Caco-2 (cell line): Measurements from ENCODE around the gene PHIP. TPM values are rescaled to one million over a fixed set of nuclear protein-coding genes. Genes with fewer than 3 reads are reported as not detected.

Experiments
- BruUV-seq: library from RNA; stranded (reverse); fragments of 400-500 nt; replicated peaks from 2 replicates; lab custom pipeline; 2021; lab: Mats Ljungman, UMichigan
- CTCF ChIA-PET: fragments of 300-600 bp; sonication (Branson Sonifier 250); formaldehyde crosslinking; loops from one replicate; lab custom pipeline; 2022; ENCODE audit warnings: antibody characterized with exemption; lab: Charles Lee
- POLR2A ChIA-PET: fragments of 300-600 bp; sonication (Branson Sonifier 250); formaldehyde crosslinking; loops from one replicate; lab custom pipeline; 2022; ENCODE audit warnings: antibody characterized with exemption; lab: Charles Lee
- DNase-seq, 2 experiments: peaks; one replicate each; pipeline versions ENCODE4 v3.0.0 to v3.0.0-alpha.2; 2020 to 2022
- H3K27me3 ChIP-seq: replicated peaks from 2 replicates; pipeline ENCODE4 v1.6.0; 2011; ENCODE audit warnings: low read length; ENCODE audit not compliant: control insufficient read depth, insufficient read depth
- H3K36me3 ChIP-seq: 2 replicates; pipeline ENCODE4 v1.5.1; 2011; ENCODE audit warnings: low read length; ENCODE audit not compliant: control insufficient read depth, insufficient read depth
- H3K4me1 ChIP-seq: fragments of 250-450 bp; sonication (Bioruptor Pico); 2 replicates; pipeline ENCODE4 v1.5.1; 2020; ENCODE audit warnings: mild to moderate bottlenecking
- H3K4me3 ChIP-seq: 2 replicates; pipeline ENCODE4 v1.5.1; 2011; ENCODE audit warnings: low read depth, mild to moderate bottlenecking, control low read depth, low read length
- H3K9me3 ChIP-seq: fragments of 250-450 bp; sonication (Bioruptor Pico); 2 replicates; pipeline ENCODE4 v1.5.1; 2020; ENCODE audit warnings: mild to moderate bottlenecking, moderate library complexity
- H3K27ac Mint-ChIP-seq: one replicate; pipeline ENCODE4 v1.8.0; 2022; ENCODE audit warnings: mixed read lengths; ENCODE audit not compliant: unreplicated experiment
- H3K27me3 Mint-ChIP-seq: one replicate; pipeline ENCODE4 v1.8.0; 2022; ENCODE audit warnings: mixed read lengths; ENCODE audit not compliant: insufficient read depth, unreplicated experiment
- H3K36me3 Mint-ChIP-seq: one replicate; pipeline ENCODE4 v1.8.0; 2022; ENCODE audit warnings: mild to moderate bottlenecking, mixed read lengths; ENCODE audit not compliant: insufficient read depth, unreplicated experiment
- H3K4me1 Mint-ChIP-seq: one replicate; pipeline ENCODE4 v1.8.0; 2022; ENCODE audit warnings: low read depth, mixed read lengths; ENCODE audit not compliant: unreplicated experiment
- H3K4me3 Mint-ChIP-seq: one replicate; pipeline ENCODE4 v1.8.0; 2022; ENCODE audit warnings: mild to moderate bottlenecking, moderate library complexity, mixed read lengths; ENCODE audit not compliant: unreplicated experiment
- H3K9me3 Mint-ChIP-seq: one replicate; pipeline ENCODE4 v1.8.0; 2022; ENCODE audit warnings: mixed read lengths; ENCODE audit not compliant: unreplicated experiment
- intact Hi-C: fragments of 100-400 bp; cut with micrococcal nuclease; formaldehyde crosslinking; loops from one replicate; pipeline ENCODE4 v1.10.0; 2022; ENCODE audit not compliant: unreplicated experiment
- total RNA-seq: library from RNA; stranded (reverse); gene quantifications from 2 replicates; pipeline ENCODE4 v1.2.3, GENCODE V29; 2022
- TF ChIP-seq, protein P1 (sequence below), 2 experiments: fragments of 200-600 bp in 1 of 2; IDR thresholded peaks; 1 replicate in 1 of 2; 2 replicates in 1 of 2; pipeline versions ENCODE4 v1.5.1 to v1.8.0; 2011 to 2022; ENCODE audit warnings: antibody characterized with exemption in 1 of 2, control low read depth in 1 of 2, inconsistent platforms in 1 of 2, low read depth in 1 of 2, low read length in 1 of 2, mild to moderate bottlenecking in 1 of 2, moderate library complexity in 1 of 2; ENCODE audit not compliant: insufficient read depth in 1 of 2, severe bottlenecking in 1 of 2, unreplicated experiment in 1 of 2

The PHIP gene
- total RNA-seq, 1 experiment from 2014 or later, result 31.2 TPM

DNA sequence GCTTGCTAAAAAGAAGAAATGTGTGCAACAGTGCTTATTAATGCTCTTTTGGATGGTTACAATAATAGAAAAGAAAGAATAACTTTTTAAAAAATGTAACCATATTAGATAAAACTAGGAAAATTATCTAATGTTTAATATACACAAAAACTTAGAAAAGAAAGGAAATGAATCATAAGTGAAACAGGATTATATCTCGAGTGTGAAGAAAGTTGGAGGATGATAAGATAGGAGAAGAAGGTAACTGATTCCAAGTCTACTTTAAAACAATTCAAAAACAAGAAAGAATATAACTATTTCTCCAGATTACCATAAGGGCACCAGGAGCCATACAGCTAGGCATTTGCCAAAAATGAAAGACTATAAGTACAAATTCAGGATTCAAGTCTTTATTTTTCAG is 73.0 kb downstream of the PHIP start:
- POLR2A ChIA-PET, result no interaction called here
- CTCF ChIA-PET, result no interaction called here
- Histone ChIP-seq H3K36me3 (no peaks in the 10 kb centered on the region), H3K9me3 (no peaks in the 10 kb centered on the region), H3K4me3 (no peak overlapping the region), H3K4me1 (no peaks in the 10 kb centered on the region), H3K27me3 (no peaks in the 10 kb centered on the region)
- no peak for DNase-seq
- H3K4me3 Mint-ChIP-seq, result no peak overlapping the region
- no peak overlapping the region for H3K27ac Mint-ChIP-seq
- no TSS peak for BruUV-seq
- TF ChIP-seq, protein P1, sequence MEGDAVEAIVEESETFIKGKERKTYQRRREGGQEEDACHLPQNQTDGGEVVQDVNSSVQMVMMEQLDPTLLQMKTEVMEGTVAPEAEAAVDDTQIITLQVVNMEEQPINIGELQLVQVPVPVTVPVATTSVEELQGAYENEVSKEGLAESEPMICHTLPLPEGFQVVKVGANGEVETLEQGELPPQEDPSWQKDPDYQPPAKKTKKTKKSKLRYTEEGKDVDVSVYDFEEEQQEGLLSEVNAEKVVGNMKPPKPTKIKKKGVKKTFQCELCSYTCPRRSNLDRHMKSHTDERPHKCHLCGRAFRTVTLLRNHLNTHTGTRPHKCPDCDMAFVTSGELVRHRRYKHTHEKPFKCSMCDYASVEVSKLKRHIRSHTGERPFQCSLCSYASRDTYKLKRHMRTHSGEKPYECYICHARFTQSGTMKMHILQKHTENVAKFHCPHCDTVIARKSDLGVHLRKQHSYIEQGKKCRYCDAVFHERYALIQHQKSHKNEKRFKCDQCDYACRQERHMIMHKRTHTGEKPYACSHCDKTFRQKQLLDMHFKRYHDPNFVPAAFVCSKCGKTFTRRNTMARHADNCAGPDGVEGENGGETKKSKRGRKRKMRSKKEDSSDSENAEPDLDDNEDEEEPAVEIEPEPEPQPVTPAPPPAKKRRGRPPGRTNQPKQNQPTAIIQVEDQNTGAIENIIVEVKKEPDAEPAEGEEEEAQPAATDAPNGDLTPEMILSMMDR (IDR thresholded peaks at IDR 0.05; ENCODE audit: insufficient read depth in 1 of 2, low read depth in 1 of 2, low read length in 1 of 2, severe bottlenecking in 1 of 2, unreplicated experiment in 1 of 2), result no peak
- intact Hi-C loops, result no loop called here
- H3K4me1 Mint-ChIP-seq, result no peaks in the 10 kb centered on the region
- no peaks in the 10 kb centered on the region for H3K27me3 Mint-ChIP-seq
- H3K9me3 Mint-ChIP-seq, result no peaks in the 10 kb centered on the region
- peaks cover 52% of the 10 kb centered on the region for H3K36me3 Mint-ChIP-seq

DNA sequence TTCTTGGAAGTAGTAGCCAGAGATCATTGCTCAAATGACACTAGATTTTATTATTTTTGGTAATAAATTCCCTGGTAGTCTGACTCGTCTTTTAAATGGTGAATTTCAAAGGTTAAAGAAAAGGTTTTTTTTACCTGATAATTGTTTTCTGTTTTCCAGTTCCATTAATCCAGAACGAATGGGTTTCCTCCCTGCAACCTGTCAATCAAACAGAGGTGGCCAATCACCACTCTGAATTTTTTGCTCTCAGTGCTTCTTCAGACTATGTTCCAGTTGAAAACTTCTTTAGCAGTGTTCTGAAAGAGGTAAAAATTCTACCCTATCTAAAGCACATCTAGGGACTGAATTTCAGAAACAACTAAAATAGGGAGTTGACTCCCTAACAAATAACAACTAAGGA is 73.8 kb downstream of the PHIP start:
- no peaks in the 10 kb centered on the region for H3K27me3 Mint-ChIP-seq
- ChIA-PET CTCF (no interaction called here), POLR2A (no interaction called here)
- no peak overlapping the region for H3K27ac Mint-ChIP-seq
- intact Hi-C loops, result no loop called here
- DNase-seq, result no peak
- H3K4me3 Mint-ChIP-seq, result no peak overlapping the region
- H3K4me1 Mint-ChIP-seq, result no peaks in the 10 kb centered on the region
- no peaks in the 10 kb centered on the region for H3K4me1 ChIP-seq
- no peaks in the 10 kb centered on the region for H3K27me3 ChIP-seq
- TF ChIP-seq, protein P1 (IDR thresholded peaks at IDR 0.05; ENCODE audit: insufficient read depth in 1 of 2, low read depth in 1 of 2, low read length in 1 of 2, severe bottlenecking in 1 of 2, unreplicated experiment in 1 of 2), result no peak
- BruUV-seq, result no TSS peak
- H3K9me3 Mint-ChIP-seq, result no peaks in the 10 kb centered on the region
- H3K36me3 ChIP-seq, result no peaks in the 10 kb centered on the region
- no peaks in the 10 kb centered on the region for H3K9me3 ChIP-seq
- no peak overlapping the region for H3K4me3 ChIP-seq
- peaks cover 44% of the 10 kb centered on the region for H3K36me3 Mint-ChIP-seq

- BruUV-seq, result no TSS peak
- no peaks in the 10 kb centered on the region for H3K9me3 Mint-ChIP-seq
- H3K4me3 ChIP-seq, result no peak overlapping the region
- DNase-seq, result no peak
- no peaks in the 10 kb centered on the region for H3K4me1 Mint-ChIP-seq
- TF ChIP-seq, protein P1 (IDR thresholded peaks at IDR 0.05; ENCODE audit: insufficient read depth in 1 of 2, low read depth in 1 of 2, low read length in 1 of 2, severe bottlenecking in 1 of 2, unreplicated experiment in 1 of 2), result no peak
- no peaks in the 10 kb centered on the region for H3K36me3 ChIP-seq
- H3K4me1 ChIP-seq, result no peaks in the 10 kb centered on the region
- POLR2A ChIA-PET, result no interaction called here
- CTCF ChIA-PET, result no interaction called here
- no peaks in the 10 kb centered on the region for H3K9me3 ChIP-seq
- no peaks in the 10 kb centered on the region for H3K27me3 ChIP-seq
- peaks cover 56% of the 10 kb centered on the region for H3K36me3 Mint-ChIP-seq
- intact Hi-C loops, result no loop called here
- H3K27me3 Mint-ChIP-seq, result no peaks in the 10 kb centered on the region
- H3K4me3 Mint-ChIP-seq, result no peak overlapping the region
- H3K27ac Mint-ChIP-seq, result no peak overlapping the region
Measured at GRCh38 chr6:79001415-79001814, 76.6 kb downstream of the PHIP start.
